ENCODE data around the gene SUN5.

DNA sequence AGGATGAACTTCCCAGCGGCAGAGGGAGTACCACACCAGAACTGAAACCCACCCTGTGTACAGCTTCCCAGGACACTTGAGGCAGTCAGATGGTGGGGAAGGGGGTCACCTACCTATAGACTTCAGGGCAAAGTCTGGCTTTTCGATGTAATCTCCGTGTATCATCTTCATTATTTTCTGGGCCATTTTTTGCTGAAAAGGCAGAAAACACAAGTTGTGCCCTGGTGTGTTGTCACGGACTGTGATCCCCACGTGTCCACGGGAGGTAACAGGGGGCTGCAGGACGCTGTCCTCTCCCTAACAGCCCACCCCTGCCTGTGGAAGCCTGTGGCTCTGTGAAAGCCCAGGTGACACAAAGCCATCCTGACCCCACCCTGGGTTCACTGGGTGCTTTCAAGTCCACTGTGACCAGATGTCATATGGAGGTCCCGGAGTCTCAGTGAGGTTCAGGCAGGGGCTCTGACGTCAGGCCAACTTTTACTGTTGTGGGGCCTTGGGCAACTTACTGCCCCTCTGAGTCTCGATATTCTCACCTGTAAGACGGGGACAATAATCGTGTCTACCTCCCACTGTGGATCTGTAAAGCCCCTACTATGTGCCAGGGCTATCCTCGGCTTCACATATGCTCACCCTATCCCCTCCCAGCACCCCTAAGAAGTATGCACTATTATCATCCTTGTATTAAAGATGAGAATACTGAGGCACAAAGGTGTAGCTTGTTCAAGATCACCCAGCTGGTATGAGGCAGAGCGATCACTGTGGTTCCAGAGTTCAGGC lies 14.5 kb downstream of the SUN5 start:
- TF ChIP-seq KAT7 (CRISPR knock-in tag; IDR thresholded peaks at IDR 0.05; ENCODE audit: borderline replicate concordance) = no peak
- TF ChIP-seq, protein P1, sequence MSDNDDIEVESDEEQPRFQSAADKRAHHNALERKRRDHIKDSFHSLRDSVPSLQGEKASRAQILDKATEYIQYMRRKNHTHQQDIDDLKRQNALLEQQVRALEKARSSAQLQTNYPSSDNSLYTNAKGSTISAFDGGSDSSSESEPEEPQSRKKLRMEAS (CRISPR knock-in tag; IDR thresholded peaks at IDR 0.05) = no peak
- TF ChIP-seq, protein P2, sequence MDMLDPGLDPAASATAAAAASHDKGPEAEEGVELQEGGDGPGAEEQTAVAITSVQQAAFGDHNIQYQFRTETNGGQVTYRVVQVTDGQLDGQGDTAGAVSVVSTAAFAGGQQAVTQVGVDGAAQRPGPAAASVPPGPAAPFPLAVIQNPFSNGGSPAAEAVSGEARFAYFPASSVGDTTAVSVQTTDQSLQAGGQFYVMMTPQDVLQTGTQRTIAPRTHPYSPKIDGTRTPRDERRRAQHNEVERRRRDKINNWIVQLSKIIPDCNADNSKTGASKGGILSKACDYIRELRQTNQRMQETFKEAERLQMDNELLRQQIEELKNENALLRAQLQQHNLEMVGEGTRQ (CRISPR knock-in tag; IDR thresholded peaks at IDR 0.05) = no peak
